ENCODE data around the gene MORN2. TPM values are rescaled to one million over a fixed set of nuclear protein-coding genes. Genes with fewer than 3 reads are reported as not detected.

Gene MORN2
- total RNA-seq, 4 donors from 2014 or later: 6.1 to 14.9 (median 10.6) TPM

- DNase-seq: no peak
- Histone ChIP-seq H3K9me3 (no peaks in the 10 kb centered on the region), H3K27ac (no peak overlapping the region), H3K36me3 (no peaks in the 10 kb centered on the region), H3K4me1 (no peaks in the 10 kb centered on the region), H3K27me3 (no peaks in the 10 kb centered on the region), H3K4me3 (no peak overlapping the region)
- intact Hi-C loops (cut with DNase I): no loop called here
- WGBS, 2 donors: 88 to 89% methylated on average over 1 of the region's 1 CpG
- TF ChIP-seq CTCF (IDR thresholded peaks at IDR 0.05) (no peak), POLR2A (IDR thresholded peaks at IDR 0.05) (no peak)
These were observed 36.8 kb downstream of the MORN2 start for GRCh38 chr2:38912619-38913018.

GRCh38 chr2:38922389-38922788 lies 46.6 kb downstream of the MORN2 start:
- no peaks in the 10 kb centered on the region for H3K9me3 ChIP-seq
- H3K27me3 ChIP-seq: no peaks in the 10 kb centered on the region
- H3K27ac ChIP-seq: no peak overlapping the region
- WGBS, 2 donors: 92 to 94% methylated on average over 4 of the region's 4 CpGs
- DNase-seq: no peak
- TF ChIP-seq POLR2A (IDR thresholded peaks at IDR 0.05): no peak
- H3K36me3 ChIP-seq: peaks cover 0 to 3% (median 0%) of the 10 kb centered on the region in 3 donors
- no peak overlapping the region for H3K4me3 ChIP-seq
- no peaks in the 10 kb centered on the region for H3K4me1 ChIP-seq
- intact Hi-C loops (cut with DNase I): no loop called here

GRCh38 chr2:38922902-38923301 lies 47.1 kb downstream of the MORN2 start:
- H3K27ac ChIP-seq: no peak overlapping the region
- intact Hi-C loops (cut with DNase I): no loop called here
- H3K4me1 ChIP-seq: no peaks in the 10 kb centered on the region
- TF ChIP-seq CTCF (IDR thresholded peaks at IDR 0.05) (no peak), POLR2A (IDR thresholded peaks at IDR 0.05) (no peak)
- DNase-seq: no peak
- H3K9me3 ChIP-seq: no peaks in the 10 kb centered on the region
- H3K4me3 ChIP-seq: no peak overlapping the region
- no peaks in the 10 kb centered on the region for H3K27me3 ChIP-seq
- peaks cover 0 to 3% (median 0%) of the 10 kb centered on the region in 3 donors for H3K36me3 ChIP-seq
- 94 to 96% methylated on average over 2 of the region's 2 CpGs for WGBS, 2 donors

GRCh38 chr2:38925982-38926381 lies 50.2 kb downstream of the MORN2 start:
- Histone ChIP-seq H3K27ac (no peak overlapping the region), H3K4me3 (no peak overlapping the region), H3K4me1 (no peaks in the 10 kb centered on the region), H3K9me3 (no peaks in the 10 kb centered on the region), H3K27me3 (no peaks in the 10 kb centered on the region), H3K36me3 (peaks cover 0 to 3% (median 0%) of the 10 kb centered on the region in 3 donors)
- intact Hi-C loops (cut with DNase I): no loop called here
- WGBS, 2 donors: 63 to 72% methylated on average over 9 of the region's 9 CpGs
- TF ChIP-seq POLR2A (IDR thresholded peaks at IDR 0.05): no peak
- no peak for DNase-seq

- Histone ChIP-seq H3K27ac (no peak overlapping the region), H3K4me1 (no peaks in the 10 kb centered on the region), H3K27me3 (no peaks in the 10 kb centered on the region), H3K4me3 (no peak overlapping the region), H3K36me3 (no peaks in the 10 kb centered on the region), H3K9me3 (no peaks in the 10 kb centered on the region)
- TF ChIP-seq CTCF (IDR thresholded peaks at IDR 0.05) (no peak), POLR2A (IDR thresholded peaks at IDR 0.05) (no peak)
- no peak for DNase-seq
- WGBS, 2 donors: 59% methylated on average over 2 of the region's 2 CpGs
- intact Hi-C loops (cut with DNase I): no loop called here
These were observed 54.8 kb downstream of the MORN2 start for GRCh38 chr2:38930600-38930999.

Small RNA genes within 50 kb of the gene (small RNA-seq; reads per million reads assigned to genes)
- 0 reads per million in 4 donors for gene RNU6-851P

Other genes starting within 250 kb of the MORN2 start
- gene GALM, start 209.9 kb upstream of the MORN2 start, total RNA-seq: 10 to 100 TPM in 1 of 4 donors, 1 to 10 TPM in 3; 2.6 to 10.5 (median 4.8) TPM
- gene SRSF7, start 124.6 kb upstream of the MORN2 start, total RNA-seq: 100 to 1,000 TPM in 2 of 4 donors, 10 to 100 TPM in 2; 57.0 to 127 (median 103) TPM
- 1 to 10 TPM; 3.7 to 7.2 (median 4.9) TPM for gene GEMIN6, start 97.8 kb upstream of the MORN2 start, total RNA-seq
- 10 to 100 TPM in 2 of 4 donors, 1 to 10 TPM in 2; 7.1 to 13.5 (median 10.1) TPM for gene DHX57, start within 50 bp of the MORN2 start, total RNA-seq
- gene ARHGEF33, start 13.9 kb downstream of the MORN2 start, total RNA-seq: under 1 TPM; 0.04 to 0.49 (median 0.35) TPM
- gene SOS1, start 245.1 kb downstream of the MORN2 start, total RNA-seq: 10 to 100 TPM; 15.1 to 48.2 (median 27.8) TPM

All from esophagus squamous epithelium (tissue), 5 donors.